Fibroblast of peridontal ligament (primary cell): Measurements from ENCODE around the gene ABHD18.

Experiments
- DNase-seq: peaks from one replicate; pipeline ENCODE4 v3.0.0-alpha.2; 2010; ENCODE audit errors: extremely low read depth

Gene ABHD18

GRCh38 chr4:128068918-128069317 is 103.7 kb downstream of the ABHD18 start:
- DNase-seq: peak; percentile 25

GRCh38 chr4:128076464-128076863 is 111.3 kb downstream of the ABHD18 start:
- DNase-seq: no peak
